ENCODE data around the gene GBA2. TPM values are rescaled to one million over a fixed set of nuclear protein-coding genes. Genes with fewer than 3 reads are reported as not detected.

The GBA2 gene
- total RNA-seq, 1 donor from 2014 or later: 68.0 TPM

DNA sequence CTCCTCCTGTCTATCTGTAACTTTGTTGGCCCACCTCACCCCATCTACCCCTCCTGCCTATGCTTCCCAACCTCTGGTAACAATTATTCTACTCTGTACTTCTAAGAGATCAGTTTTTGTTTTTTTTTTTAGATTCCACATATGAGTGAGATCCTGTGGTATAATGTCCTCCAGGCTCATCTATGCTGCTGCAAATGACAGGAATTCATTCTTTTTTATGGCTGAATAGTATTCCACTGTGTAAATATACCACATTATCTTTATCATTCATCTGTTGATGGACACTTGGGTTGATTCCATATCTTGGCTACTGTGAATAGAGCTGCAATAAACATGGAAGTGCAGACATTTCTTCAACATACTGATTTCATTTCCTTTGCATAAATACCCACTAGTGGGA, 34.4 kb upstream of the GBA2 start:
- intact Hi-C loops (cut with DNase I): no loop called here
- no peak overlapping the region for H3K27ac ChIP-seq
- no peak for ATAC-seq
- no peaks in the 10 kb centered on the region for H3K27me3 ChIP-seq (ENCODE audit: low read depth)
- TF ChIP-seq, protein P1, sequence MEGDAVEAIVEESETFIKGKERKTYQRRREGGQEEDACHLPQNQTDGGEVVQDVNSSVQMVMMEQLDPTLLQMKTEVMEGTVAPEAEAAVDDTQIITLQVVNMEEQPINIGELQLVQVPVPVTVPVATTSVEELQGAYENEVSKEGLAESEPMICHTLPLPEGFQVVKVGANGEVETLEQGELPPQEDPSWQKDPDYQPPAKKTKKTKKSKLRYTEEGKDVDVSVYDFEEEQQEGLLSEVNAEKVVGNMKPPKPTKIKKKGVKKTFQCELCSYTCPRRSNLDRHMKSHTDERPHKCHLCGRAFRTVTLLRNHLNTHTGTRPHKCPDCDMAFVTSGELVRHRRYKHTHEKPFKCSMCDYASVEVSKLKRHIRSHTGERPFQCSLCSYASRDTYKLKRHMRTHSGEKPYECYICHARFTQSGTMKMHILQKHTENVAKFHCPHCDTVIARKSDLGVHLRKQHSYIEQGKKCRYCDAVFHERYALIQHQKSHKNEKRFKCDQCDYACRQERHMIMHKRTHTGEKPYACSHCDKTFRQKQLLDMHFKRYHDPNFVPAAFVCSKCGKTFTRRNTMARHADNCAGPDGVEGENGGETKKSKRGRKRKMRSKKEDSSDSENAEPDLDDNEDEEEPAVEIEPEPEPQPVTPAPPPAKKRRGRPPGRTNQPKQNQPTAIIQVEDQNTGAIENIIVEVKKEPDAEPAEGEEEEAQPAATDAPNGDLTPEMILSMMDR (IDR thresholded peaks at IDR 0.05): no peak
- DNase-seq: no peak
- peaks cover 12% of the 10 kb centered on the region for H3K36me3 ChIP-seq
- H3K4me1 ChIP-seq: no peaks in the 10 kb centered on the region
- H3K4me3 ChIP-seq: no peak overlapping the region
- H3K9me3 ChIP-seq: no peaks in the 10 kb centered on the region

DNA sequence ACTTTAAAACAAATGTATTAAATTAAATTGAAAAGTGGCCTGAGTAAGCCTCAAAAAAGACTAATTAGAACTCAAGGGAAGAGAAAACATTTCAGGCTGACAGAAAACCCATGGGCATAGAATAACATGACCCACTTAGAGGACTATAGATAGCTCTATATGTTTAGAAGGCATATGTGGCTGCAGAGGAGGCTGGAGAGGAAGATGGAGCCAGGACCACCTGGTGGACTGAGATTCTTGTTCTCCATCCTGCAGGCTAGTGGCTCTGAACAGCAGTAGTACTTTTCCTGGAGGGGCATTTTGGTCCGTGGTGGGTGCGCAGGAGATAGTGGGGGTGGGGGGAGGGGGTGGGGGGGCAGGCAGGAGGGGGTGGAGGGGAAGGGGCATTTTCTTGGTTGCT, 32.0 kb upstream of the GBA2 start:
- Histone ChIP-seq H3K4me3 (no peak overlapping the region), H3K9me3 (no peaks in the 10 kb centered on the region), H3K4me1 (peaks cover 1% of the 10 kb centered on the region), H3K36me3 (peaks cover 7% of the 10 kb centered on the region), H3K27ac (no peak overlapping the region), H3K27me3 (ENCODE audit: low read depth) (no peaks in the 10 kb centered on the region)
- no peak for ATAC-seq
- intact Hi-C loops (cut with DNase I): no loop called here
- DNase-seq: no peak
- TF ChIP-seq, protein P1 (IDR thresholded peaks at IDR 0.05): no peak

DNA sequence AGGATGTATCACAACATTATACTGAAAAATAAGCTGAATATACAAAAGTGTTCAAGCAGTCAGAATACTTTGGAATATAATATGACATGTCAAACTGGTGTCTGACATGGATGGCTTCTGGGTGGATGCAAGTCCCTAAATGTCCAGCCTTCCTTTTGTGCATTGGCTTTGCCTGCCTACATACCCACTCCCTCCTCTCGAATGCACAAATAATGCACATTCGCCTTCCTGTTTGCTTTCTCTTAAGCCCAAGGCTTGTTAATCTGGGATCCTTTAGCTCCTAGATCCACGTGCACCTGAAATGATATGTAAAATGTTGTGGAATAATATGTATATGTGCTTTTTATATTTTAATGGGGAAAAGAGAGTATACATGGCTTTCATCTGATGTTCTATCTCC, 29.5 kb upstream of the GBA2 start:
- peaks cover 12% of the 10 kb centered on the region for H3K4me1 ChIP-seq
- TF ChIP-seq, protein P1 (IDR thresholded peaks at IDR 0.05): no peak
- ATAC-seq: no peak
- no peak overlapping the region for H3K4me3 ChIP-seq
- no peaks in the 10 kb centered on the region for H3K9me3 ChIP-seq
- intact Hi-C loops (cut with DNase I): no loop called here
- no peak overlapping the region for H3K27ac ChIP-seq
- no peaks in the 10 kb centered on the region for H3K36me3 ChIP-seq
- H3K27me3 ChIP-seq (ENCODE audit: low read depth): no peaks in the 10 kb centered on the region
- DNase-seq: no peak

DNA sequence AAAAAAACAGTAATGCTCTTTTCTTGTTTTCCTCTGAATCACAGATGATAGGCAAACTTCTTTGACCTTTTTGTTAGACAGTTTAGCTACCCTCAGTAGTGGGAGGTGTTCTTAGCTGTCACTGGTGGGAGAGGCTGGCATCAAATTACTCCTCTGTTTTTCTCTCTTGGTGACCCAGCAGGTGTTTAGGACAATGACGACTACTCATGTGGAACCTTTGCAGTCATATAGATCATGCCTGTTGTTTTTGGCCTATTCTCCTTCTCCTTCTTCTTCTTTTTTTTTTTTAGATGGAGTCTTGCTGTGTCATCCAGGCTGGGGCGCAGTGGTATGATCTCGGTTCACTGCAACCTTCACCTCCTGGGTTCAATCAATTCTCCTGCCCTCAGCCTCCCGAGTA, 27.0 kb upstream of the GBA2 start:
- TF ChIP-seq, protein P1 (IDR thresholded peaks at IDR 0.05): no peak
- DNase-seq: no peak
- Histone ChIP-seq H3K36me3 (no peaks in the 10 kb centered on the region), H3K27ac (no peak overlapping the region), H3K4me3 (no peak overlapping the region), H3K9me3 (no peaks in the 10 kb centered on the region), H3K4me1 (peaks cover 26% of the 10 kb centered on the region), H3K27me3 (ENCODE audit: low read depth) (no peaks in the 10 kb centered on the region)
- intact Hi-C loops (cut with DNase I): no loop called here
- no peak for ATAC-seq

DNA sequence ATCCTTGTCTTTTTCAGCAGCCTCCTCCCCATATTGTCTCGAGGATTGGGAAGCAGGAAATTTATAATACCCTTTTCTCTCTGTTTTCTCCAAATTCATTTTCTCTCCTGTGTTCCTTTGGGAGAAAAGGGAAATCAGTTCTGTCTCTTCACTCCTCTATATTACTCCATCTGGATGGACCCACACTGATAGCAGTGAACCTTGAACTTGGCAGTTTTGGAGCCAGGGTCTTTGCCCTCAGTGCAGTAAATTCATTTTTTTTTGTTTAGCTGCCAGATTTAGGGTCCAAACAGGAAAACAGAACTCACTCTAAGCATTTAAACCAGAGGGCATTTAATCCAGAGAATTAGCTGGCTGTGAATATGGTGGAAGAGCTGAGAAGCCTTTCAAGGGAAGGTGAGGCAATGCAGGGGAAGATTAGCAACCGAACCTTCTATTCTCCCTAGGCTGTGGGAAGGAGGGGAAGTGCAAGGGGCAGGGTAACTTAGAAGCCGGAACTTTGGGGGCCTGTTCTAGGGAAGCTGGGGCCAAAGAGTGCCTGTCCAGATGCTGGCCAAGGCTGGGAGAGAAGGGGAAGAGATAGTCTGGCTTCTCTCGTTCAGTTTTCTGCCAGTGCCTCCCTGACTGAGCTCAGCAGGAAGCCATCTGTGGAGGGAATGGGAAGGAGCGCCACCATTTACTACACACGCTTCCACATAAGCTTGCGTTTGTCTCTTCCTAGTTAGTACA, 26.0 kb upstream of the GBA2 start:
- H3K27ac ChIP-seq: no peak overlapping the region
- no peak for DNase-seq
- intact Hi-C loops (cut with DNase I): no loop called here
- peaks cover 35% of the 10 kb centered on the region for H3K4me1 ChIP-seq
- H3K4me3 ChIP-seq: no peak overlapping the region
- H3K27me3 ChIP-seq (ENCODE audit: low read depth): no peaks in the 10 kb centered on the region
- no peaks in the 10 kb centered on the region for H3K9me3 ChIP-seq
- TF ChIP-seq, protein P1 (IDR thresholded peaks at IDR 0.05): no peak
- no peaks in the 10 kb centered on the region for H3K36me3 ChIP-seq
- ATAC-seq: peak; percentile 69 to 72
